IMR-90 (cell line): ENCODE data around the gene PALS1. TPM values are rescaled to one million over a fixed set of nuclear protein-coding genes. Genes with fewer than 3 reads are reported as not detected.

Source experiments
- ATAC-seq: fragments of 200-7000 bp; cut with Tn5 transposase; 2 replicates; pipeline ENCODE4 v1.9.1; 2020; ENCODE audit warnings: low read depth, mild to moderate bottlenecking, moderate library complexity
- BruUV-seq: library from RNA; stranded (reverse); fragments of 400-500 nt; replicated peaks from 2 replicates; lab custom pipeline; 2021; lab: Mats Ljungman, UMichigan
- CTCF ChIA-PET: fragments of 300-600 bp; formaldehyde crosslinking; extraction: SDS; loops from one replicate; lab custom pipeline; 2021; ENCODE audit warnings: antibody characterized with exemption; lab: Yijun Ruan, JAX
- POLR2A ChIA-PET: fragments of 300-600 bp; sonication (Branson Sonifier 250); formaldehyde crosslinking; loops from one replicate; lab custom pipeline; 2022; ENCODE audit warnings: antibody characterized with exemption; ENCODE audit not compliant: unreplicated experiment; lab: Charles Lee
- DNase-seq: peaks from one replicate; pipeline ENCODE4 v3.0.0; 2013
- H2AFZ ChIP-seq: replicated peaks from 2 replicates; pipeline ENCODE3; 2013; ENCODE audit warnings: low read length, mild to moderate bottlenecking; ENCODE audit not compliant: poor library complexity
- H2AK5ac ChIP-seq: 2 replicates; pipeline ENCODE4 v1.6.1; 2013; ENCODE audit warnings: low read depth, low read length, inconsistent platforms
- H2AK9ac ChIP-seq: replicated peaks from 2 replicates; pipeline ENCODE3; 2013; ENCODE audit warnings: mild to moderate bottlenecking, low read depth, low read length, moderate library complexity; ENCODE audit not compliant: poor library complexity
- H2BK120ac ChIP-seq: 2 replicates; pipeline ENCODE4 v1.6.1; 2013; ENCODE audit warnings: low read depth, low read length, inconsistent platforms
- H2BK15ac ChIP-seq: 3 replicates; pipeline ENCODE4 v1.6.1; 2013; ENCODE audit warnings: low read depth, low read length, inconsistent platforms
- H2BK20ac ChIP-seq: 2 replicates; pipeline ENCODE4 v1.6.1; 2013; ENCODE audit warnings: low read depth, mild to moderate bottlenecking, inconsistent platforms, low read length, moderate library complexity
- H2BK5ac ChIP-seq: 2 replicates; pipeline ENCODE4 v1.6.1; 2013; ENCODE audit warnings: mild to moderate bottlenecking, low read depth, low read length, inconsistent platforms; ENCODE audit not compliant: poor library complexity, severe bottlenecking
- H3K14ac ChIP-seq: replicated peaks from 2 replicates; pipeline ENCODE4 v1.6.1; 2013; ENCODE audit warnings: low read depth, low read length, inconsistent platforms
- H3K18ac ChIP-seq: 2 replicates; pipeline ENCODE4 v1.6.1; 2013; ENCODE audit warnings: low read depth, low read length, control low read depth
- H3K23ac ChIP-seq: 2 replicates; pipeline ENCODE4 v1.6.1; 2013; ENCODE audit warnings: low read depth, low read length, inconsistent platforms
- H3K27ac ChIP-seq: 2 replicates; pipeline ENCODE4 v1.5.1; 2013; ENCODE audit warnings: mild to moderate bottlenecking, control low read depth, low read length; ENCODE audit not compliant: insufficient read depth
- H3K27me3 ChIP-seq: 2 replicates; pipeline ENCODE4 v1.6.1; 2013; ENCODE audit warnings: low read length; ENCODE audit not compliant: control insufficient read depth, insufficient read depth
- H3K36me3 ChIP-seq: 2 replicates; pipeline ENCODE4 v1.6.1; 2013; ENCODE audit warnings: low read length, mixed read lengths; ENCODE audit not compliant: control insufficient read depth, insufficient read depth
- H3K4ac ChIP-seq: 2 replicates; pipeline ENCODE4 v1.6.1; 2013; ENCODE audit warnings: low read depth, low read length, inconsistent platforms
- H3K4me1 ChIP-seq: 2 replicates; pipeline ENCODE4 v1.6.1; 2013; ENCODE audit warnings: low read length, mixed read lengths; ENCODE audit not compliant: control insufficient read depth, insufficient read depth
- H3K4me2 ChIP-seq: 2 replicates; pipeline ENCODE4 v1.6.1; 2013; ENCODE audit warnings: low read depth, mild to moderate bottlenecking, control low read depth, low read length, moderate library complexity
- H3K4me3 ChIP-seq: 2 replicates; pipeline ENCODE4 v1.5.1; 2013; ENCODE audit warnings: low read depth, mild to moderate bottlenecking, control low read depth, low read length, moderate library complexity; ENCODE audit not compliant: insufficient read depth
- H3K56ac ChIP-seq: 2 replicates; pipeline ENCODE4 v1.6.1; 2013; ENCODE audit warnings: low read length, inconsistent platforms; ENCODE audit not compliant: insufficient read depth; ENCODE audit errors: extremely low read depth
- H3K79me1 ChIP-seq, 2 experiments: 2 replicates each; pipeline ENCODE4 v1.6.1; 2013; ENCODE audit warnings: low read length in 2 of 2, inconsistent platforms in 1 of 2, low read depth in 1 of 2
- H3K9ac ChIP-seq: 2 replicates; pipeline ENCODE4 v1.6.1; 2013; ENCODE audit warnings: low read depth, low read length, control low read depth
- H3K9me1 ChIP-seq: 2 replicates; pipeline ENCODE4 v1.6.1; 2013; ENCODE audit warnings: low read length, inconsistent platforms; ENCODE audit not compliant: insufficient read depth
- H3K9me3 ChIP-seq: 2 replicates; pipeline ENCODE4 v1.6.1; 2013; ENCODE audit warnings: low read length; ENCODE audit not compliant: control insufficient read depth, insufficient read depth
- H4K20me1 ChIP-seq: 2 replicates; pipeline ENCODE4 v1.6.1; 2013; ENCODE audit warnings: low read length, inconsistent platforms; ENCODE audit not compliant: insufficient read depth
- H4K5ac ChIP-seq: 2 replicates; pipeline ENCODE4 v1.6.1; 2013; ENCODE audit warnings: mild to moderate bottlenecking, low read depth, low read length, control low read depth
- H4K8ac ChIP-seq, 2 experiments: 2 replicates each; pipeline ENCODE4 v1.6.1; 2013; ENCODE audit warnings: low read depth in 2 of 2, low read length in 2 of 2, control low read depth in 1 of 2, inconsistent platforms in 1 of 2
- H4K91ac ChIP-seq: 2 replicates; pipeline ENCODE4 v1.6.1; 2013; ENCODE audit warnings: low read depth, low read length, inconsistent platforms; ENCODE audit not compliant: insufficient read depth
- CEBPB ChIP-seq: IDR thresholded peaks from 2 replicates; pipeline ENCODE4 v1.6.1; 2012; ENCODE audit warnings: low read depth, low read length, improper control_type of control experiment
- CHD1 ChIP-seq: IDR thresholded peaks from 2 replicates; pipeline ENCODE4 v1.6.1; 2012; ENCODE audit warnings: low read depth, low read length, improper control_type of control experiment
- MXI1 ChIP-seq: IDR thresholded peaks from 2 replicates; pipeline ENCODE4 v1.6.1; 2012; ENCODE audit warnings: low read depth, mild to moderate bottlenecking, low read length, moderate library complexity, borderline replicate concordance
- NFE2L2 ChIP-seq: fragments of 150-350 bp; IDR thresholded peaks from 2 replicates; pipeline ENCODE4 v1.6.1; 2016; ENCODE audit warnings: low read depth, mild to moderate bottlenecking, low read length
- RFX5 ChIP-seq: IDR thresholded peaks from 2 replicates; pipeline ENCODE4 v1.8.0; 2012; ENCODE audit warnings: low read depth, mild to moderate bottlenecking, low read length, moderate library complexity
- USF2 ChIP-seq: fragments of 150-350 bp; IDR thresholded peaks from 2 replicates; pipeline ENCODE4 v1.6.1; 2017; ENCODE audit warnings: mild to moderate bottlenecking, antibody characterized with exemption, low read length, low read depth
- WGBS, 2 experiments: methylation state at CpG; one replicate each; pipeline versions ENCODE4 v1.1.5 to v1.1.7; 2013; ENCODE audit warnings: missing lambda C conversion rate in 2 of 2; ENCODE audit not compliant: insufficient read length in 1 of 2; ENCODE audit errors: extremely low coverage in 2 of 2; 5-methylcytosine and 5-hydroxymethylcytosine counted together
- dilution Hi-C: fragments of 300-500 bp; cut with HindIII; formaldehyde crosslinking; loops from one replicate; pipeline ENCODE4 v1.14.3; 2018; ENCODE audit warnings: low sequenced_read_pairs; ENCODE audit not compliant: unreplicated experiment
- in situ Hi-C: fragments of 300-500 bp; cut with MboI; formaldehyde crosslinking; loops from 3 replicates; pipeline ENCODE4 v1.14.3; 2019; ENCODE audit warnings: low sequenced_read_pairs, inconsistent platforms, mixed read lengths
- intact Hi-C: fragments of 100-400 bp; cut with micrococcal nuclease; formaldehyde crosslinking; loops from 2 replicates; pipeline ENCODE4 v1.10.0; 2022
- polyA plus RNA-seq, 3 experiments: library from polyadenylated mRNA; depleted of rRNA; stranded (reverse); fragments of >200 nt; gene quantifications; 2 replicates each; pipeline ENCODE4 v1.2.3, GENCODE V29; 2012; ENCODE audit warnings: low replicate concordance in 1 of 3
- total RNA-seq: library from RNA; depleted of rRNA; stranded (reverse); fragments of >200 nt; gene quantifications from 2 replicates; pipeline ENCODE4 v1.2.3, GENCODE V29; 2012

The PALS1 gene
- total and polyA plus RNA-seq, 2 of the 4 experiments (the other 2 are of a cell fraction): 17.7 to 40.1 TPM

DNA sequence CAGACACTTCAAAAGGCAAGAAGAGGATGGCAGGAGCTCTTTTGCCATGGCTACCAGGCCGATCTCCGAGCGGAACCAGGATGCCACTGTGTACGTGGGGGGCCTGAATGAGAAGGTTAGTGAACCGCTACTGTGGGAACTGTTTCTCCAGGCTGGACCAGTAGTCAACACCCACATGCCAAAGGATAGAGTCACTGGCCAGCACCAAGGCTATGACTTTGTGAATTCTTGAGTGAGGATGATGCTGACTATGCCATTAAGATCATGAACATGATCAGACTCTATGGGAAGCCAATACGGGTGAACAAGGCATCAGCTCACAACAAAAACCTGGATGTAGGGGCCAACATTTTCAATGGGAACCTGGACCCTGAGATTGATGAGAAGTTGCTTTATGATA lies 42.2 kb upstream of the PALS1 start:
- Histone ChIP-seq H3K23ac (no peak overlapping the region), H3K4ac (no peak overlapping the region), H3K4me2 (no peak overlapping the region), H2AK5ac (no peak overlapping the region), H3K36me3 (no peaks in the 10 kb centered on the region), H3K9me1 (no peaks in the 10 kb centered on the region), H3K56ac (no peak overlapping the region), H3K4me3 (no peak overlapping the region), H2BK20ac (no peak overlapping the region), H3K9me3 (no peaks in the 10 kb centered on the region), H3K18ac (no peak overlapping the region), H2BK5ac (no peak overlapping the region), H4K91ac (no peak overlapping the region), H3K79me1 (no peaks in the 10 kb centered on the region), H3K27me3 (no peaks in the 10 kb centered on the region), H3K27ac (no peak overlapping the region), H3K14ac (no peak overlapping the region), H3K4me1 (no peaks in the 10 kb centered on the region), H2BK15ac (no peak overlapping the region), H2AFZ (no peak overlapping the region), H2AK9ac (no peak overlapping the region), H4K5ac (no peak overlapping the region), H4K20me1 (no peaks in the 10 kb centered on the region), H4K8ac (no peak overlapping the region), H3K9ac (no peak overlapping the region), H2BK120ac (no peak overlapping the region)
- ChIA-PET POLR2A (no interaction called here), CTCF (no interaction called here)
- peak; percentile 19 for DNase-seq
- ATAC-seq: peak; percentile 29; the same call in 1 of the 2 replicates
- no TSS peak for BruUV-seq
- TF ChIP-seq CHD1 (no peak), MXI1 (no peak), USF2 (no peak), NFE2L2 (no peak), CEBPB (no peak), RFX5 (no peak)
- dilution Hi-C loops: no loop called here
- WGBS, 2 experiments: 92% methylated on average over 4 of the region's 6 CpGs; no CpG with 5 or more reads in 1 of the 2 experiments
- in situ Hi-C loops: no loop called here
- intact Hi-C loops: no loop called here
